Mesothelial cell of epicardium (in vitro differentiated cells): ENCODE results near the gene ULBP1. TPM values are rescaled to one million over a fixed set of nuclear protein-coding genes. Genes with fewer than 3 reads are reported as not detected.
"Not testable (repeated sequence)": the region's sequence is repeated elsewhere in the genome, so short reads cannot be mapped to it uniquely, and the experiment has no call there.

Experiments
- DNase-seq, 2 experiments: peaks; one replicate each; pipeline ENCODE4 v3.0.0; 2021; ENCODE audit warnings: low spot score in 2 of 2; ENCODE audit not compliant: unreplicated experiment in 2 of 2
- H3K27ac Mint-ChIP-seq: 2 replicates; pipeline ENCODE4 v1.8.0; 2021; ENCODE audit warnings: mixed read lengths
- H3K27me3 Mint-ChIP-seq: 2 replicates; pipeline ENCODE4 v1.8.0; 2021; ENCODE audit warnings: low read depth, mixed read lengths
- H3K36me3 Mint-ChIP-seq: 2 replicates; pipeline ENCODE4 v1.8.0; 2021; ENCODE audit warnings: mixed read lengths
- H3K4me1 Mint-ChIP-seq: 2 replicates; pipeline ENCODE4 v1.8.0; 2021; ENCODE audit warnings: mixed read lengths
- H3K4me3 Mint-ChIP-seq: 2 replicates; pipeline ENCODE4 v1.8.0; 2021; ENCODE audit warnings: mild to moderate bottlenecking, moderate library complexity, mixed read lengths
- H3K9me3 Mint-ChIP-seq: 2 replicates; pipeline ENCODE4 v1.8.0; 2021; ENCODE audit warnings: mixed read lengths
- CTCF ChIP-seq: fragments of 200-600 bp; sonication (generic); IDR thresholded peaks from one replicate; pipeline ENCODE4 v1.5.0; 2021; ENCODE audit warnings: antibody characterized with exemption; ENCODE audit not compliant: unreplicated experiment
- total RNA-seq: library from RNA; stranded (reverse); gene quantifications from 3 replicates; pipeline ENCODE4 v1.2.1, GENCODE V29; 2021

Gene ULBP1
- total RNA-seq, 1 donor from 2014 or later, result 0.07 TPM

GRCh38 chr6:149959806-149960205 lies 3.9 kb upstream of the ULBP1 start:
- peaks cover 15% of the 10 kb centered on the region for H3K4me1 Mint-ChIP-seq
- peaks cover 99% of the 10 kb centered on the region for H3K27me3 Mint-ChIP-seq
- not testable (repeated sequence) for H3K4me3 Mint-ChIP-seq, H3K9me3 Mint-ChIP-seq, H3K36me3 Mint-ChIP-seq, H3K27ac Mint-ChIP-seq, DNase-seq

GRCh38 chr6:149960488-149960887 lies 3.3 kb upstream of the ULBP1 start:
- Mint-ChIP-seq H3K36me3 (no peaks in the 10 kb centered on the region), H3K9me3 (no peaks in the 10 kb centered on the region), H3K27me3 (peaks cover 99% of the 10 kb centered on the region), H3K4me3 (no peak overlapping the region), H3K27ac (no peak overlapping the region), H3K4me1 (peaks cover 18% of the 10 kb centered on the region)
- TF ChIP-seq CTCF, result no peak
- peak in 1 of 2 experiments; percentile 9 for DNase-seq

GRCh38 chr6:149961728-149962425 lies 1.9 kb upstream of the ULBP1 start:
- TF ChIP-seq CTCF, result no peak
- Mint-ChIP-seq H3K4me1 (peaks cover 18% of the 10 kb centered on the region), H3K27me3 (peaks cover 100% of the 10 kb centered on the region), H3K9me3 (no peaks in the 10 kb centered on the region), H3K4me3 (no peak overlapping the region), H3K27ac (no peak overlapping the region), H3K36me3 (no peaks in the 10 kb centered on the region)
- no peak for DNase-seq

GRCh38 chr6:149962461-149963211 lies 1.1 kb upstream of the ULBP1 start:
- no peak for TF ChIP-seq CTCF
- no peaks in the 10 kb centered on the region for H3K36me3 Mint-ChIP-seq
- H3K4me3 Mint-ChIP-seq, result peak overlapping the region; percentile 77
- H3K27ac Mint-ChIP-seq, result no peak overlapping the region
- peaks cover 18% of the 10 kb centered on the region for H3K4me1 Mint-ChIP-seq
- no peaks in the 10 kb centered on the region for H3K9me3 Mint-ChIP-seq
- H3K27me3 Mint-ChIP-seq, result peaks cover 100% of the 10 kb centered on the region
- DNase-seq, result no peak

GRCh38 chr6:149963212-149963461 lies 606 bp upstream of the ULBP1 start:
- H3K27ac Mint-ChIP-seq, result no peak overlapping the region

More at GRCh38 chr6:149963212-149963461, 606 bp upstream of the ULBP1 start:
- peaks cover 100% of the 10 kb centered on the region for H3K27me3 Mint-ChIP-seq
- H3K36me3 Mint-ChIP-seq, result no peaks in the 10 kb centered on the region
- no peaks in the 10 kb centered on the region for H3K9me3 Mint-ChIP-seq
- peaks cover 18% of the 10 kb centered on the region for H3K4me1 Mint-ChIP-seq
- H3K4me3 Mint-ChIP-seq, result peak overlapping the region; percentile 77
- no peak for TF ChIP-seq CTCF
- DNase-seq, result peak in 1 of 2 experiments; percentile 37
